HG03342 (cell line): ENCODE results near the gene BDH2.

ENCODE experiments used
- ATAC-seq: cut with Tn5 transposase; IDR thresholded peaks from one replicate; pipeline ENCODE4 v1.9.1; 2021; ENCODE audit warnings: mild to moderate bottlenecking, moderate library complexity; ENCODE audit not compliant: unreplicated experiment

The BDH2 gene

GRCh38 chr4:103099691-103100392, at the start of gene BDH2:
Gene BDH2 (minus strand): TSS chr4:103099834. CDS start chr4:103096254, 3,580 bp downstream.
- peak; percentile 97 for ATAC-seq

- ATAC-seq: no peak
Observed at GRCh38 chr4:103144926-103145325, 45.3 kb upstream of the BDH2 start.

GRCh38 chr4:103137446-103137827, 37.8 kb upstream of the BDH2 start:
- no peak for ATAC-seq

GRCh38 chr4:103136671-103137445, 37.2 kb upstream of the BDH2 start:
- ATAC-seq: no peak

- no peak for ATAC-seq
Observed at GRCh38 chr4:103129174-103129573, 29.5 kb upstream of the BDH2 start.

GRCh38 chr4:103126126-103126525, 26.5 kb upstream of the BDH2 start:
- no peak for ATAC-seq

GRCh38 chr4:103123114-103123513, 23.5 kb upstream of the BDH2 start:
- ATAC-seq: no peak

GRCh38 chr4:103118166-103118565, 18.5 kb upstream of the BDH2 start:
- ATAC-seq: no peak

- no peak for ATAC-seq
Observed at GRCh38 chr4:103111598-103111997, 12.0 kb upstream of the BDH2 start.

- ATAC-seq: no peak
Observed at GRCh38 chr4:103108542-103108941, 8.9 kb upstream of the BDH2 start.

GRCh38 chr4:103105558-103106356, 6.1 kb upstream of the BDH2 start:
- no peak for ATAC-seq

- no peak for ATAC-seq
Observed at GRCh38 chr4:103104886-103105285, 5.3 kb upstream of the BDH2 start.

- no peak for ATAC-seq
Observed at GRCh38 chr4:103100691-103101090, 1.1 kb upstream of the BDH2 start.

- ATAC-seq: no peak
Observed at GRCh38 chr4:103098756-103099440, 736 bp downstream of the BDH2 start.

- no peak for ATAC-seq
Observed at GRCh38 chr4:103098341-103098740, 1.3 kb downstream of the BDH2 start.

GRCh38 chr4:103097112-103097511, 2.5 kb downstream of the BDH2 start:
- ATAC-seq: no peak

- no peak for ATAC-seq
Observed at GRCh38 chr4:103095080-103095479, 4.6 kb downstream of the BDH2 start.

- peak; percentile 35 for ATAC-seq
Observed at GRCh38 chr4:103092245-103092644, 7.4 kb downstream of the BDH2 start.

- peak; percentile 76 for ATAC-seq
Observed at GRCh38 chr4:103091601-103092223, 7.9 kb downstream of the BDH2 start.

GRCh38 chr4:103089481-103089880, 10.2 kb downstream of the BDH2 start:
- ATAC-seq: no peak

GRCh38 chr4:103086551-103086950, 13.1 kb downstream of the BDH2 start:
- no peak for ATAC-seq
